Measurements from ENCODE around the gene PALB2. TPM values are rescaled to one million over a fixed set of nuclear protein-coding genes. Genes with fewer than 3 reads are reported as not detected.
A peak's percentile ranks its signal among the peaks of the same experiment; 100 is the strongest.

PALB2 gene
- total and polyA plus RNA-seq, 2 of the 13 experiments (the other 11 are each of a cell fraction or from before 2014, with no cell fraction given): 12.1 to 40.9 TPM

DNA sequence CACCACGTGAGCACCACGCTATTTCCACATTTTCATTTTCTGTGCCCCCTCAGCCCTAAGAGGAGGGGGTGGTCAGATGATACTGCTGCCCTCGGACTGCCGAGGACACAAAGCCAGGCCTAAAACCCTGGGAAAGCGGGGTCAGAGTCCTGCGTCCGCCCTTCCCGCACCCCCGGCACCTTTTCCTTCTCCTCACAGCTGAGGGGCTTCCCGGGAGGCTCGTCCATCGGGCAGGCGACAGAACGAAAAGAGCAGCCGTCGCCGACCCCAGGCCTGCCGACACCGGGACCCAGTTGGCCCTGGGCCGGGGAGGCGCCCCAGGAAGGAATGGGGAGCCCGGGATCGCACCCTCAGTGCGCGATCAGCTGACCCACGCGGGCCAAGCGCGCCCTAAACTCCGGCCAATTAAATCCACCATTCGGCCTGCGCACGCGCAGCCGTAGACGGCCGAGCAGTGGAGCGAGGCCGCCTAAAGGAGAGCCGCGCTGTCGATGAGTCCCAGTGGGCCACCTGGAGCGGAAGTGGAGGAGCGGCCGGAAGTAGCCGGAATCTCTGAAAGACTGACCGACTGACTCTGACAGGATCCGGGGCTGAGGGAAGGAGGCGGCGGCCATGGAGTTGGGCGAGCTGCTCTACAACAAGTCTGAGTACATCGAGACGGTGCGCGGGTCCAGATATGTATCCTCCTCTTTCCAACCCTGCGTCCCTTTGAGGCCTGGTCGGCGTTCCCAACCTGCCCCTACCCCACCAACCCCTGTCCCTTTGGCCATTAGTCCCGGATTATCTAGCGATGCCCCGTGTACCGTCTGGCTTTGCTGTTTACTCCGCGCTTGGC is at the start of gene PALB2, which contains the start of gene DCTN5 (continued):
- TF ChIP-seq ZNF597 (CRISPR knock-in tag; IDR thresholded peaks at IDR 0.05): peak; percentile 83; the same call in 1 of the 2 replicates
- peak; percentile 72 for TF ChIP-seq ZNF772 (CRISPR knock-in tag; IDR thresholded peaks at IDR 0.05)
- TF ChIP-seq, protein P1, sequence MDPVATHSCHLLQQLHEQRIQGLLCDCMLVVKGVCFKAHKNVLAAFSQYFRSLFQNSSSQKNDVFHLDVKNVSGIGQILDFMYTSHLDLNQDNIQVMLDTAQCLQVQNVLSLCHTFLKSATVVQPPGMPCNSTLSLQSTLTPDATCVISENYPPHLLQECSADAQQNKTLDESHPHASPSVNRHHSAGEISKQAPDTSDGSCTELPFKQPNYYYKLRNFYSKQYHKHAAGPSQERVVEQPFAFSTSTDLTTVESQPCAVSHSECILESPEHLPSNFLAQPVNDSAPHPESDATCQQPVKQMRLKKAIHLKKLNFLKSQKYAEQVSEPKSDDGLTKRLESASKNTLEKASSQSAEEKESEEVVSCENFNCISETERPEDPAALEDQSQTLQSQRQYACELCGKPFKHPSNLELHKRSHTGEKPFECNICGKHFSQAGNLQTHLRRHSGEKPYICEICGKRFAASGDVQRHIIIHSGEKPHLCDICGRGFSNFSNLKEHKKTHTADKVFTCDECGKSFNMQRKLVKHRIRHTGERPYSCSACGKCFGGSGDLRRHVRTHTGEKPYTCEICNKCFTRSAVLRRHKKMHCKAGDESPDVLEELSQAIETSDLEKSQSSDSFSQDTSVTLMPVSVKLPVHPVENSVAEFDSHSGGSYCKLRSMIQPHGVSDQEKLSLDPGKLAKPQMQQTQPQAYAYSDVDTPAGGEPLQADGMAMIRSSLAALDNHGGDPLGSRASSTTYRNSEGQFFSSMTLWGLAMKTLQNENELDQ (CRISPR knock-in tag; IDR thresholded peaks at IDR 0.05; ENCODE audit: borderline replicate concordance): peak; percentile 62; the same call in 1 of the 2 replicates
- TF ChIP-seq ZNF891 (CRISPR knock-in tag; IDR thresholded peaks at IDR 0.05): peak; percentile 97
- peak; percentile 21; the same call in 1 of the 2 replicates for TF ChIP-seq ATAD3A (CRISPR knock-in tag; IDR thresholded peaks at IDR 0.05)
- TF ChIP-seq, protein P2, sequence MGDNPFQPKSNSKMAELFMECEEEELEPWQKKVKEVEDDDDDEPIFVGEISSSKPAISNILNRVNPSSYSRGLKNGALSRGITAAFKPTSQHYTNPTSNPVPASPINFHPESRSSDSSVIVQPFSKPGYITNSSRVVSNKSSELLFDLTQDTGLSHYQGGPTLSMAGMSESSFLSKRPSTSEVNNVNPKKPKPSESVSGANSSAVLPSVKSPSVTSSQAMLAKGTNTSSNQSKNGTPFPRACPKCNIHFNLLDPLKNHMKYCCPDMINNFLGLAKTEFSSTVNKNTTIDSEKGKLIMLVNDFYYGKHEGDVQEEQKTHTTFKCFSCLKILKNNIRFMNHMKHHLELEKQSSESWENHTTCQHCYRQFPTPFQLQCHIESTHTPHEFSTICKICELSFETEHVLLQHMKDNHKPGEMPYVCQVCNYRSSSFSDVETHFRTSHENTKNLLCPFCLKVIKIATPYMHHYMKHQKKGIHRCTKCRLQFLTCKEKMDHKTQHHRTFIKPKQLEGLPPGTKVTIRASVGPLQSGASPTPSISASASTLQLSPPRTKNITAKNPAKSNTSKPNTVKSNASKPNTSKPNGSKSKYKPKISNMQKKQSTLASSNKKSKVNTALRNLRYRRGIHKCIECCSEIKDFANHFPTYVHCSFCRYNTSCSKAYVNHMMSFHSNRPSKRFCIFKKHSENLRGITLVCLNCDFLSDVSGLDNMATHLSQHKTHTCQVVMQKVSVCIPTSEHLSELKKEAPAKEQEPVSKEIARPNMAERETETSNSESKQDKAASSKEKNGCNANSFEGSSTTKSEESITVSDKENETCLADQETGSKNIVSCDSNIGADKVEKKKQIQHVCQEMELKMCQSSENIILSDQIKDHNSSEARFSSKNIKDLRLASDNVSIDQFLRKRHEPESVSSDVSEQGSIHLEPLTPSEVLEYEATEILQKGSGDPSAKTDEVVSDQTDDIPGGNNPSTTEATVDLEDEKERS (CRISPR knock-in tag; IDR thresholded peaks at IDR 0.05): peak; percentile 94; the same call in 1 of the 2 replicates
- TF ChIP-seq ZSCAN25 (CRISPR knock-in tag; IDR thresholded peaks at IDR 0.05): peak; percentile 51; the same call in 1 of the 2 replicates
- no peak for TF ChIP-seq TBP (CRISPR knock-in tag; IDR thresholded peaks at IDR 0.05)
- TF ChIP-seq, protein P3, sequence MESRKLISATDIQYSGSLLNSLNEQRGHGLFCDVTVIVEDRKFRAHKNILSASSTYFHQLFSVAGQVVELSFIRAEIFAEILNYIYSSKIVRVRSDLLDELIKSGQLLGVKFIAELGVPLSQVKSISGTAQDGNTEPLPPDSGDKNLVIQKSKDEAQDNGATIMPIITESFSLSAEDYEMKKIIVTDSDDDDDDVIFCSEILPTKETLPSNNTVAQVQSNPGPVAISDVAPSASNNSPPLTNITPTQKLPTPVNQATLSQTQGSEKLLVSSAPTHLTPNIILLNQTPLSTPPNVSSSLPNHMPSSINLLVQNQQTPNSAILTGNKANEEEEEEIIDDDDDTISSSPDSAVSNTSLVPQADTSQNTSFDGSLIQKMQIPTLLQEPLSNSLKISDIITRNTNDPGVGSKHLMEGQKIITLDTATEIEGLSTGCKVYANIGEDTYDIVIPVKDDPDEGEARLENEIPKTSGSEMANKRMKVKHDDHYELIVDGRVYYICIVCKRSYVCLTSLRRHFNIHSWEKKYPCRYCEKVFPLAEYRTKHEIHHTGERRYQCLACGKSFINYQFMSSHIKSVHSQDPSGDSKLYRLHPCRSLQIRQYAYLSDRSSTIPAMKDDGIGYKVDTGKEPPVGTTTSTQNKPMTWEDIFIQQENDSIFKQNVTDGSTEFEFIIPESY (CRISPR knock-in tag; IDR thresholded peaks at IDR 0.05): peak; percentile 50; the same call in 1 of the 2 replicates
- peak; percentile 89; the same call in 1 of the 2 replicates for TF ChIP-seq TP53 (CRISPR knock-in tag; conservative IDR thresholded peaks at IDR 0.05)
- TF ChIP-seq ZNF773 (CRISPR knock-in tag; IDR thresholded peaks at IDR 0.05; ENCODE audit: borderline replicate concordance): peak; percentile 93
- TF ChIP-seq SRF (IDR thresholded peaks at IDR 0.05; ENCODE audit: low read depth, low read length): peak; percentile 99
- TF ChIP-seq, protein P4, sequence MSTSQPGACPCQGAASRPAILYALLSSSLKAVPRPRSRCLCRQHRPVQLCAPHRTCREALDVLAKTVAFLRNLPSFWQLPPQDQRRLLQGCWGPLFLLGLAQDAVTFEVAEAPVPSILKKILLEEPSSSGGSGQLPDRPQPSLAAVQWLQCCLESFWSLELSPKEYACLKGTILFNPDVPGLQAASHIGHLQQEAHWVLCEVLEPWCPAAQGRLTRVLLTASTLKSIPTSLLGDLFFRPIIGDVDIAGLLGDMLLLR (CRISPR knock-in tag; IDR thresholded peaks at IDR 0.05): peak; percentile 98
- TF ChIP-seq ZNF747 (CRISPR knock-in tag; IDR thresholded peaks at IDR 0.05; ENCODE audit: borderline replicate concordance): no peak; the same call in none of the 2 replicates
- peak in 1 of 2 experiments; percentile 63; a peak in 3 of 4 replicates for TF ChIP-seq EP300 (IDR thresholded peaks at IDR 0.05; ENCODE audit: low read depth in 2 of 2, low read length in 2 of 2)
- TF ChIP-seq EP300 (CRISPR knock-in tag; IDR thresholded peaks at IDR 0.05; ENCODE audit: borderline replicate concordance): peak; percentile 31
- peak; percentile 88 for TF ChIP-seq HMG20B (CRISPR knock-in tag; conservative IDR thresholded peaks at IDR 0.05)
- peak; percentile 99; the same call in 1 of the 2 replicates for TF ChIP-seq ZNF570 (CRISPR knock-in tag; IDR thresholded peaks at IDR 0.05; ENCODE audit: borderline replicate concordance)
- TF ChIP-seq ZNF672 (CRISPR knock-in tag; IDR thresholded peaks at IDR 0.05): peak; percentile 15; the same call in 1 of the 2 replicates

Measured in HepG2 (cell line).